ENCODE data around the gene WDPCP. TPM values are rescaled to one million over a fixed set of nuclear protein-coding genes. Genes with fewer than 3 reads are reported as not detected.
"Not testable (repeated sequence)": the region's sequence is repeated elsewhere in the genome, so short reads cannot be mapped to it uniquely, and the experiment has no call there.

The WDPCP gene
- total and polyA plus RNA-seq, 2 donors (not counting 1 experiment from before 2014, with no cell fraction given): 5.6 to 22.8 TPM

- Mint-ChIP-seq H3K27ac (no peak overlapping the region), H3K27me3 (no peaks in the 10 kb centered on the region), H3K4me1 (no peaks in the 10 kb centered on the region), H3K9me3 (ENCODE audit: insufficient read depth) (peaks cover 6% of the 10 kb centered on the region), H3K4me3 (no peak overlapping the region)
- ATAC-seq (ENCODE audit: low read depth): no peak
- Histone ChIP-seq H2AFZ (ENCODE audit: insufficient read depth, low read depth, low read length, poor library complexity, severe bottlenecking) (no peak overlapping the region), H3K27ac (ENCODE audit: low read length in 2 of 2) (no peak overlapping the region), H3K36me3 (replicated peaks in 1 of 2; ENCODE audit: control extremely low read depth in 1 of 2, control insufficient read depth in 1 of 2, extremely low read depth in 1 of 2, insufficient read depth in 2 of 2, low read length in 1 of 2) (peaks cover 0 to 8% of the 10 kb centered on the region in 2 experiments), H3K27me3 (replicated peaks in 1 of 4; ENCODE audit: control extremely low read depth in 1 of 4, control insufficient read depth in 3 of 4, insufficient read depth in 4 of 4, low read length in 3 of 4) (no peaks in the 10 kb centered on the region), H4K20me1 (ENCODE audit: control insufficient read depth, insufficient read depth, low read length, poor library complexity, severe bottlenecking) (no peaks in the 10 kb centered on the region), H3K9ac (ENCODE audit: low read length) (no peak overlapping the region), H3K4me1 (ENCODE audit: control insufficient read depth in 2 of 2, insufficient read depth in 2 of 2, low read length in 2 of 2) (no peaks in the 10 kb centered on the region), H3K4me3 (ENCODE audit: control extremely low read depth in 1 of 5, extremely low read depth in 1 of 5, insufficient read depth in 1 of 5, low read depth in 2 of 5, low read length in 4 of 5) (no peak overlapping the region), H3K9me3 (ENCODE audit: control extremely low read depth in 1 of 3, control insufficient read depth in 2 of 3, insufficient read depth in 1 of 3, low read length in 2 of 3) (peaks cover 0 to 7% (median 0%) of the 10 kb centered on the region in 3 donors), H3K4me2 (replicated peaks; ENCODE audit: low read depth, low read length, poor library complexity, severe bottlenecking) (no peak overlapping the region), H3K79me2 (ENCODE audit: control insufficient read depth, insufficient read depth, low read length) (no peaks in the 10 kb centered on the region)
- ChIA-PET CTCF (no interaction called here), POLR2A (no interaction called here)
- no peak for TF ChIP-seq EZH2 (IDR thresholded peaks at IDR 0.05; ENCODE audit: borderline replicate concordance, insufficient read depth, low read depth, low read length, poor library complexity, severe bottlenecking)
- no peak for TF ChIP-seq CTCF (IDR thresholded peaks at IDR 0.05)
- DNase-seq: no peak
- intact Hi-C loops (cut with micrococcal nuclease): no loop called here
These were observed 184.5 kb downstream of the WDPCP start for GRCh38 chr2:63403820-63404219.

DNA sequence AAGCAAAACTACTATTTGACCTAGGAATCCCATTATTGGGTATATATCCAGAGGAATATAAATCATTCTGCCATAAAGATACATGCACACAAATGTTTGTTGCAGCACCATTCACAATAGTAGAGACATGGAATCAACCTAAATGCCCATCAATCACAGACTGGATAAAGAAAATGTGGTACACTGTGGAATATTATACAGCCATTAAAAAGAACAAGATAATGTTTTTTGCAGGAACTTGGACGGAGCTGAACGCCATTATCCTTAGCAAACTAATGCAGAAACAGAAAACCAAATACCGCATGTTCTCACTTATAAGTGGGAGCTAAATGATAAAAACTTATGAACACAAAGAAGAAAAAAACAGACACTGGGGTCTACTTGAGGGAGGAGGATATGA lies 185.4 kb downstream of the WDPCP start:
- H3K36me3 ChIP-seq (replicated peaks in 1 of 2; ENCODE audit: control extremely low read depth in 1 of 2, control insufficient read depth in 1 of 2, extremely low read depth in 1 of 2, insufficient read depth in 2 of 2, low read length in 1 of 2); H3K27ac Mint-ChIP-seq; intact Hi-C loops (cut with micrococcal nuclease); H3K27me3 Mint-ChIP-seq; H3K9me3 Mint-ChIP-seq (ENCODE audit: insufficient read depth); H3K79me2 ChIP-seq (ENCODE audit: control insufficient read depth, insufficient read depth, low read length); H3K9me3 ChIP-seq (ENCODE audit: control extremely low read depth in 1 of 3, control insufficient read depth in 2 of 3, insufficient read depth in 1 of 3, low read length in 2 of 3); ATAC-seq (ENCODE audit: low read depth); POLR2A ChIA-PET; DNase-seq; H3K4me1 ChIP-seq (ENCODE audit: control insufficient read depth in 2 of 2, insufficient read depth in 2 of 2, low read length in 2 of 2); H3K27ac ChIP-seq (ENCODE audit: low read length in 2 of 2); CTCF ChIA-PET; H3K27me3 ChIP-seq (replicated peaks in 1 of 4; ENCODE audit: control extremely low read depth in 1 of 4, control insufficient read depth in 3 of 4, insufficient read depth in 4 of 4, low read length in 3 of 4); H2AFZ ChIP-seq (ENCODE audit: insufficient read depth, low read depth, low read length, poor library complexity, severe bottlenecking); H3K4me3 Mint-ChIP-seq; H4K20me1 ChIP-seq (ENCODE audit: control insufficient read depth, insufficient read depth, low read length, poor library complexity, severe bottlenecking); H3K4me1 Mint-ChIP-seq; H3K4me3 ChIP-seq (ENCODE audit: control extremely low read depth in 1 of 5, extremely low read depth in 1 of 5, insufficient read depth in 1 of 5, low read depth in 2 of 5, low read length in 4 of 5); H3K9ac ChIP-seq (ENCODE audit: low read length); H3K4me2 ChIP-seq (replicated peaks; ENCODE audit: low read depth, low read length, poor library complexity, severe bottlenecking): not testable (repeated sequence)
- no CpG with 5 or more reads among the region's 3 CpGs for WGBS (ENCODE audit: insufficient coverage)

Data from B cell (primary cell).